ENCODE results near the gene PCYT1A.

- TF ChIP-seq, protein P1, sequence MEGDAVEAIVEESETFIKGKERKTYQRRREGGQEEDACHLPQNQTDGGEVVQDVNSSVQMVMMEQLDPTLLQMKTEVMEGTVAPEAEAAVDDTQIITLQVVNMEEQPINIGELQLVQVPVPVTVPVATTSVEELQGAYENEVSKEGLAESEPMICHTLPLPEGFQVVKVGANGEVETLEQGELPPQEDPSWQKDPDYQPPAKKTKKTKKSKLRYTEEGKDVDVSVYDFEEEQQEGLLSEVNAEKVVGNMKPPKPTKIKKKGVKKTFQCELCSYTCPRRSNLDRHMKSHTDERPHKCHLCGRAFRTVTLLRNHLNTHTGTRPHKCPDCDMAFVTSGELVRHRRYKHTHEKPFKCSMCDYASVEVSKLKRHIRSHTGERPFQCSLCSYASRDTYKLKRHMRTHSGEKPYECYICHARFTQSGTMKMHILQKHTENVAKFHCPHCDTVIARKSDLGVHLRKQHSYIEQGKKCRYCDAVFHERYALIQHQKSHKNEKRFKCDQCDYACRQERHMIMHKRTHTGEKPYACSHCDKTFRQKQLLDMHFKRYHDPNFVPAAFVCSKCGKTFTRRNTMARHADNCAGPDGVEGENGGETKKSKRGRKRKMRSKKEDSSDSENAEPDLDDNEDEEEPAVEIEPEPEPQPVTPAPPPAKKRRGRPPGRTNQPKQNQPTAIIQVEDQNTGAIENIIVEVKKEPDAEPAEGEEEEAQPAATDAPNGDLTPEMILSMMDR (IDR thresholded peaks at IDR 0.05; ENCODE audit: borderline replicate concordance, extremely low read depth, low read length, poor library complexity, severe bottlenecking) = no peak
- no peak for TF ChIP-seq EZH2 (IDR thresholded peaks at IDR 0.05; ENCODE audit: borderline replicate concordance, low read depth, low read length, severe bottlenecking)
Observed at GRCh38 chr3:196275126-196275525, 12.4 kb downstream of the PCYT1A start.

All from DND-41 (cell line).